ENCODE data around the gene ATP11B.

- no peak for TF ChIP-seq RAD21 (IDR thresholded peaks at IDR 0.05; ENCODE audit: low read depth)
- TF ChIP-seq YY1 (IDR thresholded peaks at IDR 0.05; ENCODE audit: low read depth), result no peak
- TF ChIP-seq, protein P1, sequence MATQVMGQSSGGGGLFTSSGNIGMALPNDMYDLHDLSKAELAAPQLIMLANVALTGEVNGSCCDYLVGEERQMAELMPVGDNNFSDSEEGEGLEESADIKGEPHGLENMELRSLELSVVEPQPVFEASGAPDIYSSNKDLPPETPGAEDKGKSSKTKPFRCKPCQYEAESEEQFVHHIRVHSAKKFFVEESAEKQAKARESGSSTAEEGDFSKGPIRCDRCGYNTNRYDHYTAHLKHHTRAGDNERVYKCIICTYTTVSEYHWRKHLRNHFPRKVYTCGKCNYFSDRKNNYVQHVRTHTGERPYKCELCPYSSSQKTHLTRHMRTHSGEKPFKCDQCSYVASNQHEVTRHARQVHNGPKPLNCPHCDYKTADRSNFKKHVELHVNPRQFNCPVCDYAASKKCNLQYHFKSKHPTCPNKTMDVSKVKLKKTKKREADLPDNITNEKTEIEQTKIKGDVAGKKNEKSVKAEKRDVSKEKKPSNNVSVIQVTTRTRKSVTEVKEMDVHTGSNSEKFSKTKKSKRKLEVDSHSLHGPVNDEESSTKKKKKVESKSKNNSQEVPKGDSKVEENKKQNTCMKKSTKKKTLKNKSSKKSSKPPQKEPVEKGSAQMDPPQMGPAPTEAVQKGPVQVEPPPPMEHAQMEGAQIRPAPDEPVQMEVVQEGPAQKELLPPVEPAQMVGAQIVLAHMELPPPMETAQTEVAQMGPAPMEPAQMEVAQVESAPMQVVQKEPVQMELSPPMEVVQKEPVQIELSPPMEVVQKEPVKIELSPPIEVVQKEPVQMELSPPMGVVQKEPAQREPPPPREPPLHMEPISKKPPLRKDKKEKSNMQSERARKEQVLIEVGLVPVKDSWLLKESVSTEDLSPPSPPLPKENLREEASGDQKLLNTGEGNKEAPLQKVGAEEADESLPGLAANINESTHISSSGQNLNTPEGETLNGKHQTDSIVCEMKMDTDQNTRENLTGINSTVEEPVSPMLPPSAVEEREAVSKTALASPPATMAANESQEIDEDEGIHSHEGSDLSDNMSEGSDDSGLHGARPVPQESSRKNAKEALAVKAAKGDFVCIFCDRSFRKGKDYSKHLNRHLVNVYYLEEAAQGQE (IDR thresholded peaks at IDR 0.05; ENCODE audit: low read depth), result no peak
- no peak for TF ChIP-seq ZBTB7A (IDR thresholded peaks at IDR 0.05; ENCODE audit: low read depth)
- no peak for TF ChIP-seq TEAD4 (IDR thresholded peaks at IDR 0.05)
- no peak for TF ChIP-seq TAF1 (IDR thresholded peaks at IDR 0.05; ENCODE audit: low read depth)
- TF ChIP-seq EP300 (IDR thresholded peaks at IDR 0.05; ENCODE audit: borderline replicate concordance), result no peak
- TF ChIP-seq NFIC (IDR thresholded peaks at IDR 0.05), result no peak
- TF ChIP-seq MAX (IDR thresholded peaks at IDR 0.05), result no peak
These were observed 176.0 kb downstream of the ATP11B start for GRCh38 chr3:182969277-182969676.
